GM12878 (cell line): Measurements from ENCODE around the gene UCHL5. TPM values are rescaled to one million over a fixed set of nuclear protein-coding genes. Genes with fewer than 3 reads are reported as not detected.

Experiments used
- ATAC-seq: fragments of 200-7000 bp; cut with Tn5 transposase; 3 replicates; pipeline ENCODE4 v1.9.1; 2020; ENCODE audit warnings: mild to moderate bottlenecking, moderate library complexity
- BruUV-seq: library from RNA; stranded (reverse); fragments of 400-500 nt; replicated peaks from 2 replicates; lab custom pipeline; 2021; lab: Mats Ljungman, UMichigan
- CTCF ChIA-PET: fragments of 300-600 bp; sonication (Branson Sonifier 250); formaldehyde crosslinking; extraction: SDS; loops from one replicate; lab custom pipeline; 2021; ENCODE audit warnings: inconsistent platforms; lab: Yijun Ruan, JAX
- POLR2A ChIA-PET: fragments of 350-600 bp; formaldehyde crosslinking; extraction: SDS; loops from one replicate; lab custom pipeline; 2021; ENCODE audit warnings: inconsistent platforms; lab: Charles Lee
- RAD21 ChIA-PET: fragments of 300-600 bp; sonication (Branson Sonifier 250); formaldehyde crosslinking; loops from one replicate; lab custom pipeline; 2023; ENCODE audit warnings: antibody characterized with exemption; ENCODE audit not compliant: unreplicated experiment; lab: Charles Lee
- SMC1A ChIA-PET: fragments of 300-600 bp; sonication (Branson Sonifier 250); formaldehyde crosslinking; loops from one replicate; lab custom pipeline; 2023; ENCODE audit not compliant: unreplicated experiment, uncharacterized antibody; lab: Charles Lee
- DNase-seq: peaks from one replicate; pipeline ENCODE4 v3.0.0-alpha.2; 2011; ENCODE audit warnings: low read depth, low spot score
- FAIRE-seq: peaks from 3 replicates; lab custom pipeline; 2011; peaks lifted over from hg19 to GRCh38; lab: Jason Lieb, UNC
- H2AFZ ChIP-seq: 2 replicates; pipeline ENCODE4 v1.6.0; 2011; ENCODE audit warnings: low read depth, low read length, control low read depth; ENCODE audit not compliant: control insufficient read depth
- H3K27ac ChIP-seq: 2 replicates; pipeline ENCODE4 v1.5.1; 2011; ENCODE audit warnings: control low read depth; ENCODE audit not compliant: control insufficient read depth, insufficient read depth
- H3K27me3 ChIP-seq, 2 experiments: replicated peaks in 1 of 2; 2 replicates each; pipeline versions ENCODE4 v1.6.0 to v1.6.1; 2011; ENCODE audit warnings: low read length in 1 of 2; ENCODE audit not compliant: control insufficient read depth in 2 of 2, insufficient read depth in 2 of 2
- H3K36me3 ChIP-seq, 2 experiments: 2 replicates each; pipeline ENCODE4 v1.5.1; 2011; ENCODE audit warnings: low read length in 1 of 2; ENCODE audit not compliant: control insufficient read depth in 2 of 2, insufficient read depth in 2 of 2
- H3K4me1 ChIP-seq: 2 replicates; pipeline ENCODE4 v1.6.1; 2011; ENCODE audit warnings: mild to moderate bottlenecking, low read length, moderate library complexity, mixed read lengths; ENCODE audit not compliant: control insufficient read depth, insufficient read depth
- H3K4me2 ChIP-seq: 2 replicates; pipeline ENCODE4 v1.6.0; 2011; ENCODE audit warnings: control low read depth; ENCODE audit not compliant: control insufficient read depth, insufficient read depth
- H3K4me3 ChIP-seq: fragments of 200-600 bp; sonication (generic); 2 replicates; pipeline ENCODE4 v1.5.1; 2016
- H3K79me2 ChIP-seq: 2 replicates; pipeline ENCODE4 v1.6.0; 2011; ENCODE audit warnings: low read length; ENCODE audit not compliant: control insufficient read depth, insufficient read depth
- H3K9ac ChIP-seq: 2 replicates; pipeline ENCODE4 v1.8.0; 2011; ENCODE audit warnings: low read length, control low read depth, mixed read lengths; ENCODE audit not compliant: control insufficient read depth, insufficient read depth
- H3K9me3 ChIP-seq: replicated peaks from 3 replicates; pipeline ENCODE4 v1.5.1; 2011; ENCODE audit warnings: mild to moderate bottlenecking, low read length; ENCODE audit not compliant: control insufficient read depth, insufficient read depth
- H4K20me1 ChIP-seq: 2 replicates; pipeline ENCODE4 v1.6.0; 2011; ENCODE audit not compliant: control insufficient read depth, insufficient read depth
- BMI1 ChIP-seq: fragments of 450-650 bp; IDR thresholded peaks from 2 replicates; pipeline ENCODE4 v1.6.1; 2016; ENCODE audit warnings: mild to moderate bottlenecking, moderate library complexity, borderline replicate concordance
- CHD4 ChIP-seq: fragments of 200-600 bp; sonication (generic); IDR thresholded peaks from 2 replicates; pipeline ENCODE4 v1.6.1; 2016; ENCODE audit warnings: mild to moderate bottlenecking
- EP300 ChIP-seq, 2 experiments: fragments of 150-350 bp in 1 of 2; IDR thresholded peaks; 2 replicates each; pipeline ENCODE4 v1.6.1; 2011 to 2012; ENCODE audit warnings: low read depth in 2 of 2, low read length in 2 of 2, borderline replicate concordance in 1 of 2, improper control_type of control experiment in 1 of 2, inconsistent platforms in 1 of 2; ENCODE audit not compliant: control insufficient read depth in 1 of 2
- HDGF ChIP-seq: fragments of 450-650 bp; IDR thresholded peaks from 2 replicates; pipeline ENCODE4 v1.6.1; 2016; ENCODE audit warnings: antibody characterized with exemption
- NR2C1 ChIP-seq: fragments of 450-650 bp; IDR thresholded peaks from 2 replicates; pipeline ENCODE4 v1.6.1; 2017; ENCODE audit warnings: antibody characterized with exemption, mild to moderate bottlenecking, moderate library complexity
- RCOR1 ChIP-seq: conservative IDR thresholded peaks from 2 replicates; pipeline ENCODE4 v1.6.1; 2012; ENCODE audit warnings: low read depth, low read length, improper control_type of control experiment
- RELA ChIP-seq: fragments of 450-650 bp; IDR thresholded peaks from 2 replicates; pipeline ENCODE4 v1.8.0; 2014; ENCODE audit warnings: borderline replicate concordance; ENCODE audit not compliant: partially characterized antibody
- RELB ChIP-seq: fragments of 450-650 bp; IDR thresholded peaks from 2 replicates; pipeline ENCODE4 v1.6.1; 2017; ENCODE audit warnings: low read depth, mild to moderate bottlenecking, moderate library complexity
- SIN3A ChIP-seq: IDR thresholded peaks from 2 replicates; pipeline ENCODE4 v1.6.1; 2012; ENCODE audit warnings: low read depth, low read length, improper control_type of control experiment
- SPI1 ChIP-seq: IDR thresholded peaks from 2 replicates; pipeline ENCODE4 v1.6.1; 2011; ENCODE audit warnings: low read depth, mild to moderate bottlenecking, low read length, moderate library complexity, borderline replicate concordance; ENCODE audit not compliant: insufficient read depth
- SREBF1 ChIP-seq: IDR thresholded peaks from 2 replicates; pipeline ENCODE4 v1.6.1; 2012; ENCODE audit warnings: mild to moderate bottlenecking, low read length
- STAT3 ChIP-seq: IDR thresholded peaks from 2 replicates; pipeline ENCODE4 v1.6.1; 2011; ENCODE audit warnings: low read depth, low read length, improper control_type of control experiment
- TBL1XR1 ChIP-seq: IDR thresholded peaks from 2 replicates; pipeline ENCODE4 v1.6.1; 2012; ENCODE audit warnings: low read depth, low read length, improper control_type of control experiment
- ZBTB4 ChIP-seq: fragments of 450-650 bp; formaldehyde crosslinking; IDR thresholded peaks from 2 replicates; pipeline ENCODE4 v1.4.0; 2022; ENCODE audit warnings: mild to moderate bottlenecking, moderate library complexity
- WGBS: methylation state at CpG from one replicate; pipeline ENCODE4 v1.1.6; 2016; ENCODE audit warnings: low lambda C conversion rate; ENCODE audit not compliant: insufficient replicate concordance, insufficient coverage; ENCODE audit errors: missing lambda C conversion rate; 5-methylcytosine and 5-hydroxymethylcytosine counted together
- in situ Hi-C: fragments of 300-500 bp; cut with MboI; formaldehyde crosslinking; loops from 9 replicates; pipeline ENCODE4 v1.14.3; 2018; ENCODE audit warnings: mixed read lengths
- intact Hi-C: fragments of 100-400 bp; cut with micrococcal nuclease; formaldehyde crosslinking; loops from one replicate; pipeline ENCODE4 v1.14.2; 2022; ENCODE audit not compliant: unreplicated experiment
- polyA plus RNA-seq, 11 experiments: library from polyadenylated mRNA; depleted of rRNA in 4 of 11; unstranded in 6 of 11; stranded (reverse) in 5 of 11; fragments of >200 nt; fragmentation: Nextera tagmentation in 4 of 11; fragmentation: Illumina TruSeq in 1 of 11; extraction: Ambion mirVana in 4 of 11; extraction: Trizol in 1 of 11; gene quantifications; 1 replicate in 1 of 11; 2 replicates in 10 of 11; pipeline versions ENCODE4 v1.2.1 to v1.2.3, GENCODE V29; 2011 to 2016; ENCODE audit warnings: inconsistent platforms in 2 of 11, missing spikeins in 2 of 11, low read depth in 1 of 11
- total RNA-seq, 4 experiments: library from RNA; depleted of rRNA in 3 of 4; stranded (reverse); fragments of >200 nt in 3 of 4; fragmentation: Illumina TruSeq in 1 of 4; extraction: Trizol in 1 of 4; gene quantifications; 2 replicates each; pipeline versions ENCODE4 v1.2.1 to v1.2.3, GENCODE V29; 2013 to 2021

UCHL5 gene
- total and polyA plus RNA-seq, 10 of the 15 experiments (the other 5 are each of a cell fraction or from before 2014, with no cell fraction given) = 30.1 to 179 (median 60.1) TPM

- no peaks in the 10 kb centered on the region for H3K36me3 ChIP-seq
- H3K9me3 ChIP-seq = no peaks in the 10 kb centered on the region
- no peak overlapping the region for H3K4me3 ChIP-seq
- WGBS = 81% methylated on average over 2 of the region's 2 CpGs
- ChIA-PET RAD21 (no interaction called here), SMC1A (interaction anchor here (0.9 to 1.3 kb wide), 2 partner anchors 8 to 518 kb away, joined by 3 read pairs; no protein-coding TSS in a partner anchor), POLR2A (no interaction called here), CTCF (no interaction called here)
- no peaks in the 10 kb centered on the region for H3K79me2 ChIP-seq
- H3K27ac ChIP-seq = no peak overlapping the region
- TF ChIP-seq CHD4 = no peak
- no peak for TF ChIP-seq TBL1XR1
- TF ChIP-seq EP300 (IDR thresholded peaks at IDR 0.05; ENCODE audit: borderline replicate concordance in 1 of 2, control insufficient read depth in 1 of 2, low read depth in 2 of 2, low read length in 2 of 2) = no peak
- in situ Hi-C loops = no loop called here
- no peaks in the 10 kb centered on the region for H4K20me1 ChIP-seq
- FAIRE-seq = no peak
- no peaks in the 10 kb centered on the region for H3K27me3 ChIP-seq
- no peak overlapping the region for H3K9ac ChIP-seq
- intact Hi-C loops = no loop called here
- no peak overlapping the region for H2AFZ ChIP-seq
- no peak for ATAC-seq
- no peak for DNase-seq
- no peak overlapping the region for H3K4me2 ChIP-seq
- no peaks in the 10 kb centered on the region for H3K4me1 ChIP-seq
- no TSS peak for BruUV-seq
Measured at GRCh38 chr1:192973988-192974387, 85.2 kb downstream of the UCHL5 start.

DNA sequence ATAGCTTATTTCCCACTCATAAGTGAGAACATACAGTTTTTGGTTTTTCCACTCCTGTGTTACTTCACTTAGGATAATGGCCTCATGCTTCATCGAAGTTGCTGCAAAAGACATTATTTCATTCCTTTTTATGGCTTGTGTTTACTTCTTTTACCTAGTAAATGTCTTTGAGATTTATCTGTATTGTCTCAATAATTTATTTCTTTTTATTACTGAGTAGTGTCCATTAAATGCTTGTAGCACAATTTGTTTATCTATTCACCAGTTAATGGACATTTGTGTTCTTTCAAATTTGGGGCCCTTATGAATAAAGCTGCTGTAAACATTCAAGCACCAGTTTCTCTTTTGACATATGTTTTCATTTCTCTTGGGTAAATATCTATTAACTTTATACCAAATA lies 86.0 kb downstream of the UCHL5 start:
- Histone ChIP-seq H3K79me2 (no peaks in the 10 kb centered on the region), H3K4me2 (no peak overlapping the region), H4K20me1 (no peaks in the 10 kb centered on the region), H3K27me3 (no peaks in the 10 kb centered on the region), H2AFZ (no peak overlapping the region), H3K9ac (no peak overlapping the region), H3K36me3 (no peaks in the 10 kb centered on the region), H3K27ac (no peak overlapping the region), H3K9me3 (no peaks in the 10 kb centered on the region), H3K4me1 (no peaks in the 10 kb centered on the region), H3K4me3 (no peak overlapping the region)
- 93% methylated on average over 1 of the region's 1 CpG for WGBS
- ChIA-PET SMC1A (interaction anchor here (0.6 to 1.3 kb wide), 3 partner anchors 9 to 1239 kb away, joined by 3 to 4 read pairs (median 4); no protein-coding TSS in a partner anchor), RAD21 (no interaction called here), CTCF (no interaction called here), POLR2A (interaction anchor here (0.6 kb wide), 1 partner anchor 581 kb away, joined by 3 read pairs; no protein-coding TSS in a partner anchor)
- no peak for DNase-seq
- FAIRE-seq = no peak
- no TSS peak for BruUV-seq
- intact Hi-C loops (no loop called here), in situ Hi-C loops (no loop called here)
- no peak for ATAC-seq
- TF ChIP-seq HDGF (no peak), STAT3 (no peak), RELB (no peak), CHD4 (no peak), SPI1 (no peak), SREBF1 (no peak), RELA (no peak), NR2C1 (no peak), BMI1 (no peak), RCOR1 (no peak), ZBTB4 (CRISPR knock-in tag) (no peak), SIN3A (no peak)
